Mesothelial cell of epicardium (in vitro differentiated cells): ENCODE measurements around the gene MYL9. TPM values are rescaled to one million over a fixed set of nuclear protein-coding genes. Genes with fewer than 3 reads are reported as not detected.
A peak's percentile ranks its signal among the peaks of the same experiment; 100 is the strongest.

ENCODE experiments used
- DNase-seq, 2 experiments: peaks; one replicate each; pipeline ENCODE4 v3.0.0; 2021; ENCODE audit warnings: low spot score in 2 of 2; ENCODE audit not compliant: unreplicated experiment in 2 of 2
- H3K27ac Mint-ChIP-seq: 2 replicates; pipeline ENCODE4 v1.8.0; 2021; ENCODE audit warnings: mixed read lengths
- H3K27me3 Mint-ChIP-seq: 2 replicates; pipeline ENCODE4 v1.8.0; 2021; ENCODE audit warnings: low read depth, mixed read lengths
- H3K36me3 Mint-ChIP-seq: 2 replicates; pipeline ENCODE4 v1.8.0; 2021; ENCODE audit warnings: mixed read lengths
- H3K4me1 Mint-ChIP-seq: 2 replicates; pipeline ENCODE4 v1.8.0; 2021; ENCODE audit warnings: mixed read lengths
- H3K4me3 Mint-ChIP-seq: 2 replicates; pipeline ENCODE4 v1.8.0; 2021; ENCODE audit warnings: mild to moderate bottlenecking, moderate library complexity, mixed read lengths
- H3K9me3 Mint-ChIP-seq: 2 replicates; pipeline ENCODE4 v1.8.0; 2021; ENCODE audit warnings: mixed read lengths
- CTCF ChIP-seq: fragments of 200-600 bp; sonication (generic); IDR thresholded peaks from one replicate; pipeline ENCODE4 v1.5.0; 2021; ENCODE audit warnings: antibody characterized with exemption; ENCODE audit not compliant: unreplicated experiment
- total RNA-seq: library from RNA; stranded (reverse); gene quantifications from 3 replicates; pipeline ENCODE4 v1.2.1, GENCODE V29; 2021

MYL9 gene
- 235 to 248 TPM (median 238 TPM) in 3 replicates for total RNA-seq

DNA sequence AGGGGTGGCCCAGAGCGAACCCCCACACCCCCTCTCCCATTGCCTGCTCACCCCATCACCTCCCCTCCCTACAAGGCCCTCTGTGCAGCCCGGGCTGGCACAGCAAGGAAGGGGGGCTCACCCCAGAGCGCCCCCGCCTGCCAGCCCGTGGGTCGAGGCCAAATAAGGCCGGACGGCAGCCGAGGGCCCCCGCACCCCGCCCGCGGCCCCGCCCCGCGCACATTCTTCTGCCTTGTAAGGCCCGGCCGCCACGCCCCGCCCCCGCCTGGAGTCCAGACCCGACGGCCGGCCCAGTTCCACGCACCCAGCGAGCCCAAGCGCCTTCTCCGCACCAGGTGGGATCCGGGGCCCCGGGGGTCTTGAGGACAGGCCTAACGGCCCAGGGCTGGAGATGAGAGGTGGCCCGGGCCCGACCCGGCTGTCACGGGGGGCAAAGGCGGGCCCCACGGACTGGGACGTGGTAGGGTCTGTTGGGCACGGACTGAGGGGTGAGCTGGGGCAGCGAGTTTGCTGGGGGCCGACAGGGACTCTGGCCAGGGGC lies at the start of gene MYL9:
MYL9 (plus strand) TSS at position 293 of the 541 bp plus-strand sequence. CDS start 3,366 bp downstream, outside the sequence.
- H3K9me3 Mint-ChIP-seq = no peaks in the 10 kb centered on the region
- H3K27ac Mint-ChIP-seq = peak within 1 kb of the TSS; percentile 83
- H3K36me3 Mint-ChIP-seq = peaks cover 7% of the 10 kb centered on the region
- peak; percentile 68 to 78 for DNase-seq
- H3K4me3 Mint-ChIP-seq = peak within 1 kb of the TSS; percentile 77
- H3K27me3 Mint-ChIP-seq = no peaks in the 10 kb centered on the region
- H3K4me1 Mint-ChIP-seq = peaks cover 39% of the 10 kb centered on the region
- no peak for TF ChIP-seq CTCF

- Mint-ChIP-seq H3K27me3 (no peaks in the 10 kb centered on the region), H3K9me3 (no peaks in the 10 kb centered on the region), H3K4me3 (no peak overlapping the region), H3K36me3 (peaks cover 5% of the 10 kb centered on the region), H3K4me1 (peaks cover 26% of the 10 kb centered on the region), H3K27ac (peak overlapping the region; percentile 84)
- no peak for TF ChIP-seq CTCF
- DNase-seq = no peak
Observed at GRCh38 chr20:36491901-36492617, 49.3 kb upstream of the MYL9 start.

DNA sequence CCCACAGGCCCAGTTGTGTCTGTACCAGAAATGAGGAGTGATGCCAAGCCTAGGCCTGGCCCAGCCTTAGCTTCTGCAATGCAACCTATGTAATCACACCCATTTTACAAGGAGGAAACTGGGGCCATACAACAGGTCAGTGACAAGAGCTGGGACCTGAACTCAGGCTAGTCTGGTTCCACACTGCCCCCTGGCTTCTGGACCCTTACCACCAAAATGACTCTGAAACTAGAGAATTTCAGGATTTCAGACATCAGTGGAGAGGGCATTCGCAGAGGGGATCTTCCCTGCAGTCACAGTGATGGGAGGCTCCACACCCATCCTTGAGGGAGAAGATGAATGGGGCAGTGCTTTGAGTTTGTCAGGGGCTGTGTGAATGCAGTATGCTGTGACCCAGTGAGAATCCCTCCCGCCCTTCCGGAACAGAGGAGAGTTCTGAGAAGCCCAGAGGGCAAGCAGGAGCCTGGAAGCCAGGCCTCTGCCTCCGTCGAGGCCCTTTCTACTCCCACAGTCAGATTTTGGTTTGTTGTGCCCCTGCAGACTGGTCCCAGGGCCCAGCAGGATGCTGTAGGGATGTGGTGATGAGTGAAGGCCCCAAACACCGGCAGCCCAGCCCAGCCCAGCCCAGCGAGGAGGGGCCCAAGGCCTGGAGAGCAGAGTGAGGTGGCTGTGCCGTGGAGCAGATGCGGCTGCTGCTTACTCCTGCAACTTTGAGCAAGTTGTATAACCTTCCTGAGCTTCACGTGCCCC lies 48.1 kb upstream of the MYL9 start:
- Mint-ChIP-seq H3K4me3 (no peak overlapping the region), H3K4me1 (peaks cover 24% of the 10 kb centered on the region), H3K27ac (peak overlapping the region; percentile 61), H3K36me3 (peaks cover 5% of the 10 kb centered on the region), H3K27me3 (no peaks in the 10 kb centered on the region), H3K9me3 (no peaks in the 10 kb centered on the region)
- no peak for TF ChIP-seq CTCF
- DNase-seq = no peak

DNA sequence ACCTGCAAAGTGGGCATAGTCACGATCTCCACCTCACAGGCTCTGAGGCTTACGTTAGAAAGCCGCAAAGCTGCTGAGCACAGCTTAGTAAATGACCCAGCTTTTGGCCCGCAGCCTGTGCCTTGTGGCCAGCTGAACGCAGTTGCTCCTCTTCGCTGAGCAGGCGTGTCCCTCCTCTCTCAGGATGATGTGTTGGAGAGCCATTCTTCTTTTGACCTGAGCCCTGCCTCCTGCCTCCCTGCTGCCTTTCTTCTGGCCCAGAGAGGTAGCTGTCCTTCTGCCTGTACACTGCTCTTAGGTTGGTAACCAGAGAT lies 47.6 kb upstream of the MYL9 start:
- DNase-seq = no peak
- H3K27ac Mint-ChIP-seq = peak overlapping the region; percentile 32
- TF ChIP-seq CTCF = no peak
- no peaks in the 10 kb centered on the region for H3K27me3 Mint-ChIP-seq
- peaks cover 7% of the 10 kb centered on the region for H3K36me3 Mint-ChIP-seq
- H3K9me3 Mint-ChIP-seq = no peaks in the 10 kb centered on the region
- H3K4me3 Mint-ChIP-seq = no peak overlapping the region
- peaks cover 24% of the 10 kb centered on the region for H3K4me1 Mint-ChIP-seq

- H3K36me3 Mint-ChIP-seq = peaks cover 17% of the 10 kb centered on the region
- H3K27me3 Mint-ChIP-seq = no peaks in the 10 kb centered on the region
- H3K4me3 Mint-ChIP-seq = no peak overlapping the region
- no peaks in the 10 kb centered on the region for H3K9me3 Mint-ChIP-seq
- no peak for DNase-seq
- H3K4me1 Mint-ChIP-seq = peaks cover 10% of the 10 kb centered on the region
- no peak for TF ChIP-seq CTCF
- no peak overlapping the region for H3K27ac Mint-ChIP-seq
Observed at GRCh38 chr20:36496707-36497669, 44.3 kb upstream of the MYL9 start.
